ENCODE data around the gene GALNT12. TPM values are rescaled to one million over a fixed set of nuclear protein-coding genes. Genes with fewer than 3 reads are reported as not detected.

The GALNT12 gene
- not detected in 2 replicates for total RNA-seq
- long read RNA-seq = 0 reads

- no peak for TF ChIP-seq CTCF (IDR thresholded peaks at IDR 0.05)
- Mint-ChIP-seq H3K4me3 (ENCODE audit: unreplicated experiment) (peak within 1 kb of the TSS; percentile 70), H3K27me3 (ENCODE audit: unreplicated experiment) (peaks cover 72% of the 10 kb centered on the region), H3K9me3 (ENCODE audit: unreplicated experiment) (no peaks in the 10 kb centered on the region), H3K27ac (ENCODE audit: unreplicated experiment) (no peak within 1 kb of the TSS), H3K36me3 (ENCODE audit: unreplicated experiment) (no peaks in the 10 kb centered on the region), H3K4me1 (ENCODE audit: unreplicated experiment) (peaks cover 10% of the 10 kb centered on the region)
- no peak for DNase-seq (ENCODE audit: extremely low spot score, unreplicated experiment)
Measured at GRCh38 chr9:98807070-98807813, at the start of gene GALNT12. Gene GALNT12, plus strand, starts transcription at chr9:98807670. Its CDS starts 29 bp downstream, at chr9:98807699.

DNA sequence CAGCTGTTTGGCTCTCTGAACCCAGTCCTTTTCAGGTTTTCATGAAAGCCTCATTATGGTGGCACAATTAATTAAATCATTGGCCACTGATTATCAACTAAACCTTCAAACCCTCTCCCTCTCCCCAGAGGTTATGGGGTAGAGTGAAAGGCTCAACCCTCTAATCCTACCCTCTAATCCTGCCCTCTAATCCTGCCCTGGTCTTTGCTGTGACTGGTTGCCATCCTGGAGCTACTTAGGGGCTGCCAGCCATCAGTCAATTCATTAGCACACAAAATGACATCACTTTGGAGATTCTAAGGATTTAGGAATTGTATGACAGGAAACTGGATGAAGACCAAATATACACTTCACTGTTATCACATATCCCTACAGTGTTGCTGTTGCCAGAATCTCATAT, 47.2 kb upstream of the GALNT12 start:
- Mint-ChIP-seq H3K4me3 (ENCODE audit: unreplicated experiment) (no peak overlapping the region), H3K27ac (ENCODE audit: unreplicated experiment) (no peak overlapping the region), H3K27me3 (ENCODE audit: unreplicated experiment) (no peaks in the 10 kb centered on the region), H3K4me1 (ENCODE audit: unreplicated experiment) (peaks cover 6% of the 10 kb centered on the region), H3K9me3 (ENCODE audit: unreplicated experiment) (peaks cover 40% of the 10 kb centered on the region), H3K36me3 (ENCODE audit: unreplicated experiment) (peaks cover 52% of the 10 kb centered on the region)
- no peak for TF ChIP-seq CTCF (IDR thresholded peaks at IDR 0.05)
- no peak for DNase-seq (ENCODE audit: extremely low spot score, unreplicated experiment)

DNA sequence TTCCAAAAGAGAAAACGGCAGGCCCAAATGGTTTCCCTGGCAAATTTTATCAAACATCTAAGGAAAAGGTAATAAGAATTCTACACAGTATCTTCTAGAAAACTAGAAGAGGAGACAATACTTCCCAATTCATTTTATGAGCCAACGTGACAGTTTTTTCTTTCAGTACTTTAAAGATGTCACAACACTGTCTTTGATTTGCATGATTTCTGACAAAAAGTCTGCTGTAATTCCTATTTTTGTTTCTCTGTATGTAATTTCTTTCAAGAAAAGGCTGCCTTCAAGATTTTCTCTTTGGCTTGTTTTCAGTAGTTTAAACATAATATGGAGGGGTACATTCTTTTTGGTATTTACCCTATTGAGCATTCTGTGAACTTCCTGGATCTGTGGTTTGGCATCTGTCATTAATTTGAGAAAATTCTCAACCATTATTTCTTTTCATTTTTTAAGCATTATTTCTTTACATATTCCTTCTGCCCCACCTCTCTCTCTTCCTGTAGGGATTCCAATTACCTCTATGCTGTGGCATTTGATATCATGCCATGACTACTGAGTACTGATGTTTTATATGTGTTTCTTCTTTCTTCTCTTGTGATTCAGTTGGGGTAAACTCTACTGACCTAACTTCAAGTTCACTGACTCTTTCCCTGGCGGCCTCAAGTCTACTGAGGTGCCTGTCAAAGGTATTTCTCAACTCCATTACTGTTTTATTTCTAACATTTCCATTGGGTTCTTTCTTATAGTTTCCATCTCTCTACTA, 43.3 kb upstream of the GALNT12 start:
- Mint-ChIP-seq H3K36me3 (ENCODE audit: unreplicated experiment) (peaks cover 42% of the 10 kb centered on the region), H3K27ac (ENCODE audit: unreplicated experiment) (no peak overlapping the region), H3K27me3 (ENCODE audit: unreplicated experiment) (no peaks in the 10 kb centered on the region), H3K4me1 (ENCODE audit: unreplicated experiment) (peaks cover 6% of the 10 kb centered on the region), H3K9me3 (ENCODE audit: unreplicated experiment) (peaks cover 28% of the 10 kb centered on the region), H3K4me3 (ENCODE audit: unreplicated experiment) (no peak overlapping the region)
- DNase-seq (ENCODE audit: extremely low spot score, unreplicated experiment) = no peak
- TF ChIP-seq CTCF (IDR thresholded peaks at IDR 0.05) = no peak

DNA sequence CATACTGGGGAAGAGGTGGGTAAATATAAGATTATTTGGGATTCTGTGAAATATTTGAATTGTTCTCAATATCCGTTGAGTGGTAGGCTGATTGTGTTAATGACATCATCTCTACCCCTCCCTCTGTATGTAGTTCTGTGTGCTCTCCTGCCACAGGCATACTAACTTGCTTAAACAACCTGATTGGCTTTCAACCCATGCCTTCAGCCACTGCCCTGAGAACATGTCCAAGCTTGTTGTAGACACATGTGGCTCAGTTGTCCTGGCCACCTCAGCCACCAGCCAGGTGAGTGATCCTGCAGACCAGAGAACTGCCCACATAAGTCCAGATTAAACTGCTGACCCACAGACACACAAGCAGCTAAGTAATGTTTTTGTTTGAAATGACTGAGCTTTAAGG, 42.2 kb upstream of the GALNT12 start:
- Mint-ChIP-seq H3K27me3 (ENCODE audit: unreplicated experiment) (no peaks in the 10 kb centered on the region), H3K4me3 (ENCODE audit: unreplicated experiment) (no peak overlapping the region), H3K9me3 (ENCODE audit: unreplicated experiment) (peaks cover 24% of the 10 kb centered on the region), H3K27ac (ENCODE audit: unreplicated experiment) (no peak overlapping the region), H3K4me1 (ENCODE audit: unreplicated experiment) (peaks cover 6% of the 10 kb centered on the region), H3K36me3 (ENCODE audit: unreplicated experiment) (peaks cover 44% of the 10 kb centered on the region)
- no peak for DNase-seq (ENCODE audit: extremely low spot score, unreplicated experiment)
- no peak for TF ChIP-seq CTCF (IDR thresholded peaks at IDR 0.05)

- DNase-seq (ENCODE audit: extremely low spot score, unreplicated experiment) = no peak
- Mint-ChIP-seq H3K27me3 (ENCODE audit: unreplicated experiment) (no peaks in the 10 kb centered on the region), H3K9me3 (ENCODE audit: unreplicated experiment) (peaks cover 24% of the 10 kb centered on the region), H3K36me3 (ENCODE audit: unreplicated experiment) (peaks cover 52% of the 10 kb centered on the region), H3K4me3 (ENCODE audit: unreplicated experiment) (no peak overlapping the region), H3K27ac (ENCODE audit: unreplicated experiment) (no peak overlapping the region), H3K4me1 (ENCODE audit: unreplicated experiment) (peaks cover 6% of the 10 kb centered on the region)
- no peak for TF ChIP-seq CTCF (IDR thresholded peaks at IDR 0.05)
Measured at GRCh38 chr9:98766586-98766985, 40.9 kb upstream of the GALNT12 start.
